RWPE2 (cell line): ENCODE data around the gene TNFAIP8L1.

ENCODE experiments used
- ATAC-seq: fragments of 200-7000 bp; cut with Tn5 transposase; 3 replicates; pipeline ENCODE4 v1.9.1; 2021; ENCODE audit warnings: low read depth
- DNase-seq: peaks from one replicate; pipeline ENCODE4 v3.0.0-alpha.2; 2020; ENCODE audit warnings: low spot score
- H3K27ac ChIP-seq: fragments of 450-650 bp; 2 replicates; pipeline ENCODE4 v1.5.1; 2017; ENCODE audit warnings: mild to moderate bottlenecking; ENCODE audit not compliant: poor library complexity, severe bottlenecking
- H3K27me3 ChIP-seq: fragments of 250-450 bp; sonication (Bioruptor Pico); 2 replicates; pipeline ENCODE4 v1.5.1; 2021; ENCODE audit warnings: mild to moderate bottlenecking, moderate library complexity; ENCODE audit not compliant: insufficient read depth, poor library complexity, severe bottlenecking
- H3K36me3 ChIP-seq: fragments of 250-450 bp; sonication (Bioruptor Pico); 2 replicates; pipeline ENCODE4 v1.5.1; 2020; ENCODE audit warnings: low read depth, mild to moderate bottlenecking, moderate library complexity
- H3K4me1 ChIP-seq: fragments of 250-450 bp; sonication (Bioruptor Pico); 2 replicates; pipeline ENCODE4 v1.5.1; 2021; ENCODE audit warnings: mild to moderate bottlenecking, moderate library complexity; ENCODE audit not compliant: insufficient read depth, poor library complexity, severe bottlenecking
- H3K4me3 ChIP-seq: fragments of 250-450 bp; sonication (Bioruptor Pico); 2 replicates; pipeline ENCODE4 v1.5.1; 2021; ENCODE audit warnings: mild to moderate bottlenecking, moderate library complexity; ENCODE audit not compliant: severe bottlenecking
- H3K9me3 ChIP-seq: fragments of 250-450 bp; sonication (Bioruptor Pico); 2 replicates; pipeline ENCODE4 v1.5.1; 2021; ENCODE audit warnings: mild to moderate bottlenecking, moderate library complexity; ENCODE audit not compliant: severe bottlenecking
- CTCF ChIP-seq: fragments of 450-650 bp; IDR thresholded peaks from one replicate; pipeline ENCODE4 v1.5.1; 2017; ENCODE audit warnings: mild to moderate bottlenecking, moderate library complexity; ENCODE audit not compliant: poor library complexity, severe bottlenecking

TNFAIP8L1 gene

DNA sequence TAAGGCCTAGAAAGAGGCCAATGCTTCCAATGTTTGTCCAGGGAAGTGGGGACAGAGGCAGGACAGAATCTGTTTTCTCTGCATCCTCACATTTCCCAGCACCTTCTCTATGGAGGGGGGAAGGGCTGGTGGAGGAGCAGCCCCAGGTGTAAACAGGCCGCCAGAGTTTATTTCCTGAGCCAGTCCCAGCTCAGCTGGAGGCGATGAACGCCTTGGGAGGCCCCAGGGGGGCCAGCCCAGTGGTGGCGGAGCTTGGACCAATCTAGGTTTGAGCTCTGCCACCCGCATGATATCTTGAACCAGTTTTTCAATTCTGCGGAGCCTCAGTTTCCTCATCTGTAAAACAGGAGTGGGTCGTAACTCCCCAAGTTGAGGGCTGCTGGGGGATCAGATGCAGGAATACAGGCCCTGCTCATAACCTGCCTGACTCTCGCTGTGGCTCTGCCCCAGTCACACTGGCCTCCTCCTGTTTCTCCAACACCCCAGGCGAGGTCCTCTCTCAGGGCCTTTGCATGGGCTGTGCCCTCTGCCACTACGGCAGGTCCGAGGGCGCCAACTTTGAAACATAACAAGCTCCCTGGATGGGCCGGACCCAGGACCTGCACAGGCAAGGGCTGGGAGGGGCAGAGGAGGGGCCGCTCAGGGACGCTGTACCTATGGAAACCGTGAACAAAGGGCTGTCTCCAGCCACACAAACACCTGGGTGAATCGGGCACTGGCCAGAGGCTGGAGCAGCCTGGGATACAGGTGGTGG lies 1.1 kb downstream of the TNFAIP8L1 start:
- peak overlapping the region; percentile 52 for H3K4me3 ChIP-seq
- H3K4me1 ChIP-seq = no peaks in the 10 kb centered on the region
- H3K9me3 ChIP-seq = no peaks in the 10 kb centered on the region
- no peak overlapping the region for H3K27ac ChIP-seq
- no peaks in the 10 kb centered on the region for H3K27me3 ChIP-seq
- no peak for ATAC-seq
- no peak for DNase-seq
- no peaks in the 10 kb centered on the region for H3K36me3 ChIP-seq
- no peak for TF ChIP-seq CTCF

- H3K9me3 ChIP-seq = no peaks in the 10 kb centered on the region
- no peak overlapping the region for H3K27ac ChIP-seq
- H3K27me3 ChIP-seq = no peaks in the 10 kb centered on the region
- ATAC-seq (no peak; the same call in 2 of the 3 replicates), DNase-seq (no peak)
- H3K36me3 ChIP-seq = no peaks in the 10 kb centered on the region
- H3K4me3 ChIP-seq = no peak overlapping the region
- H3K4me1 ChIP-seq = no peaks in the 10 kb centered on the region
- no peak for TF ChIP-seq CTCF
Measured at GRCh38 chr19:4641132-4641531, 1.8 kb downstream of the TNFAIP8L1 start.

DNA sequence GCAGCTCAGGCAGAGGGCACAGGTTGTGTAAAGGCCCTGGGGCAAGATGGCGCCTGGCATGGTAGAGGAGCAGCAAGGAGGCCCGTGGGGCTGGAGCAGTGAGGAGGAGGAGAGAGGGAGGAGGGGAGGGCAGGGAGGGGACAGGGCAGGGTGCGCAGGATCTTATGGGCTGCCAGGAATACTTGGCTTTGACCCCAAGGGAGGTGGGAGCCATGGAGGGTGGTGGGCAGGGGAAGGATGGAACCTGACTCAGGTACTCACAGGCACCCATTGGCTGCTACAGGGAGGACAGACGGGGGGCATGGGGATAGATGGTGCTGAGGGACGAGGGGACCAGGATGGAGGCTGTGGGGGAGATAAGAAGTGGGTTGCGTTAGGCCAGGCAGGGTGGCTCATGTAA lies 3.3 kb downstream of the TNFAIP8L1 start:
- Histone ChIP-seq H3K4me1 (no peaks in the 10 kb centered on the region), H3K27me3 (no peaks in the 10 kb centered on the region), H3K27ac (no peak overlapping the region), H3K36me3 (no peaks in the 10 kb centered on the region), H3K4me3 (no peak overlapping the region), H3K9me3 (no peaks in the 10 kb centered on the region)
- ATAC-seq = no peak
- TF ChIP-seq CTCF = no peak
- DNase-seq = no peak

DNA sequence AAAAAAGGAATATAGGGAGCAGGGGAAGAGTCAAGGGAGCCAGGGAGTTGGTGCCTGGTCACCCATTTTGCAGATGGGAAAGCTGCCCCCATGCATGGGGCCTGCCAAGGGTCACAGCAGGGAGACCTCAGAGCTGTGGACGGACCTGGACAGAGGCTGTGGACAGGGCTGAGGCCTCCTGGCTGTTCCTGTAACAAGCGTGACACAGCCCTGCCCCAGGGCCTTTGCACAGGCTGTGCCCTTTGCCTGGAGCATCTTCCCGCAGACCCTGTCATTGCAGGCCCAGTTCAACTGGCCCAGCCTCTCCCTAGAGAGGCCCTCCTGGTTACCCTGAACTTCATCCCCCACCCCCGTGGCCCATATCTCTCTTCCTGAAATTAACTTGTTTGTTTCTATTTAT lies 6.4 kb downstream of the TNFAIP8L1 start:
- DNase-seq (no peak), ATAC-seq (no peak)
- no peak overlapping the region for H3K27ac ChIP-seq
- H3K4me3 ChIP-seq = no peak overlapping the region
- no peaks in the 10 kb centered on the region for H3K4me1 ChIP-seq
- H3K36me3 ChIP-seq = no peaks in the 10 kb centered on the region
- H3K27me3 ChIP-seq = no peaks in the 10 kb centered on the region
- no peaks in the 10 kb centered on the region for H3K9me3 ChIP-seq
- TF ChIP-seq CTCF = no peak
